Superior temporal gyrus (tissue), 1 donor: Measurements from ENCODE around the gene PAX6.

Source experiments
- DNase-seq: peaks from one replicate; pipeline ENCODE4 v3.0.0-alpha.2; 2016; ENCODE audit errors: extremely low spot score

PAX6 gene

DNA sequence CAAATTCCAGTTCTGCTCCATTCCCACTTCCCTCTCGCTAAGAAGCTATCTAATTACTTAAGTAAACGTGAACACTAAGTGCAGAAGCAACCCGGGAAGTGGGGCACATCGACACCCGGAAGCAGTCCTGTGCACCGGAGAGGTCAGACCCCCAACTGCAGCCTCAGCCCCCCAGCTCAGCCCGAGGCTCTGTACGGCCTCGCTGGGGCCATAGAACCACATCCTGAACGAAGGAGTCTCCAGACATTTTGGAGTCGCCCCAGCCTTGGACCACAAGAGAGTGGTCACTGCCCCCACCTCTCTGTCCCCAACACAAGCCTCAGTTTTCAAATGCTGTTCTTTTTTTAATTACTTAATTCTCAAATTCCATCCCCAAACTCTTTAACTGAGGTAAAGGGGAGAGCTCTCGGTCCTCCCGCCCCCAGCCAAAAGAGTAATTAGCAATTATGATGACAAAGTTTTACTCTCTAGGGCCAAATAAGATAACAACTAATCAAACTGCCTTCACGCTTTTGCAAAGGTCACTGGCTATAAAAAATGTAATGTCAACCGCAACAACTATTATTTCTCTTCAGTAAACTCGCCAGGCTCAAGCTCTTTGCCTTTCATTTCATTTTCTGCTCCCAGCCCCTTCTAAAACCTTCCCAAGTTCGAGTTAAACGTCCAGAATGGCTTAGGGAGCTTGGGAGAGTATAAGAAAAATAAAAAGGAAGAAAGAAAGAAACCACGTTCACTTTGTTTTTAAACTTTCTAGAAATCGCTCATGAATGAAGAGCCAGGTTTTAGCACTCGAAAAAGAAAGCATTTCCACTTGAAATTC is 2.2 kb downstream of the PAX6 start:
- DNase-seq: no peak

DNA sequence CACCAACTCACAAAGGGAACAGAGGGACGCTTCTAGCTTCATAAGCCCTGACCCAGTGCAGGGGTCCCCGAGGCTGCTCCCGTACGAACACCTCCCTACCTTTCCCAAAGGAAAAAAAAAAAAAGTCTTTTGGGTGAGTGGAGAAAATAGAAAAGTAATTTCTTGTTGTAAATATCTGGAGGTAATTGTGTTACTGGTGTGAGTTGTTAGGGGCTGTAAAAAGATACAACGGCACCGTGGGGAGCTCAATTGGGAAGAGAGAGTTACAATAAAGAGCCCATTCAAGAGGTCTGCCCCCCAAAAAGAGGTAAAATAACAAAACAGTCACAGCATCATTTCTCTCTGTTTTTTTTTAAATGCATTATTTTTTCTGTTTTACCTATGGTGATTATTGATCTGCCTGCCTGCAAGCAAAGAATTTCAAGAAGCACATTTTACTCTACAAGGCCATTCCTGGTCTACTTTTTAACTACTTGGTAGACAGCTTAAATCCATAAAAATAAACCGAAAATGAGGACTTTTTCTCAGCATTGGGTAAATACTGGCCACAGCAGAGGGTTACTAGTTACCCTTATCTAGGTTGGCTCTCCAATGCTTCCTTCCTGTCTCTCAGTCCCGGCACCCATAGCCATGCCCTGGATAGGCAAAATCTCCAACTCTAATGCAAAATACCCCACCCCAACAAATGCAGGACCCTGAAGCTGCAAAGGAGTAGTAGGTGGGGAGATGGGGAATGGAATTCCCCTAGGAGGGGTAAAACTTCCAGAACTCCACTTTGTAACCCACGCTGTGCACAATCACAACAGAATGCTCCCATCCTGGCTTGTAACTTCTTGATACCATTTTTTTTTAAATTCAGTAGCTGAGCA is 3.1 kb downstream of the PAX6 start:
- no peak for DNase-seq

- DNase-seq: no peak
These were observed 4.0 kb downstream of the PAX6 start for GRCh38 chr11:31806928-31807798.

DNA sequence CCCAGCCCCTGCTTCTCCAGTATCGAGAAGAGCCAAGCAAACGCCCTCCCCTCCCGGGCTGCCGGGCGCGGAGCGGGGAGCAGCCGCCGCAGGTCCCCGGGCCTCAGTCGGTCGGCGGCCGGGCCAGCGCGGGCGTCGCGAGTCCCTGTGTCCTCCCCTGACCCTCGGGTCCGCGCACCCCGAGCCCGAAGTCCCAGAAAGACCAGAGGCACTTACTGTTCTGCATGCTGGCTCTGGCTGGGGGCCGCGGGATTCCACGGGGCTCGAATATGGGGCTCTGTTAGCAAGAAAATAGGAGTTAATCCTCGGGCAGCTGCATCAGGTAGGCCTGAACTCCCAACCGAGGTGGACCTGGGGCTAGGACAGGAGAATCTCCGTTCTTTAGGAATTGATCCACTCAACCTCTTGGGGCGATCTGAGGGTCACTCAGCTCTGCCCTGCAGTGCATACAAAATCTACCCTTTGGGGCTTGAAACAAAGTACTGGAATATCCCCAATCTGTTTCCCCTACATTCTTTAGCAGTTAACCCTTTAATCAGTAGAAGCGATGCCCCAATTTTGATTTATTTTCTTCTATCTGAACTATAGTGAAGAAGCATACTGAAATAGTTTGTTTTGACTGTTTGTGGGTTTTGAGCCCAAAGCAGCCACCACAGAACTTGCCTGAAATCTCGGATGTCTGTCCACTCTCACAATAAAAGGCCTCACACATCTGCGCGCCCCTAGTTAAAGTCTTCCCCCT is 4.8 kb downstream of the PAX6 start:
- DNase-seq: no peak

- DNase-seq: no peak
These were observed 5.4 kb downstream of the PAX6 start for GRCh38 chr11:31805629-31806185.

DNA sequence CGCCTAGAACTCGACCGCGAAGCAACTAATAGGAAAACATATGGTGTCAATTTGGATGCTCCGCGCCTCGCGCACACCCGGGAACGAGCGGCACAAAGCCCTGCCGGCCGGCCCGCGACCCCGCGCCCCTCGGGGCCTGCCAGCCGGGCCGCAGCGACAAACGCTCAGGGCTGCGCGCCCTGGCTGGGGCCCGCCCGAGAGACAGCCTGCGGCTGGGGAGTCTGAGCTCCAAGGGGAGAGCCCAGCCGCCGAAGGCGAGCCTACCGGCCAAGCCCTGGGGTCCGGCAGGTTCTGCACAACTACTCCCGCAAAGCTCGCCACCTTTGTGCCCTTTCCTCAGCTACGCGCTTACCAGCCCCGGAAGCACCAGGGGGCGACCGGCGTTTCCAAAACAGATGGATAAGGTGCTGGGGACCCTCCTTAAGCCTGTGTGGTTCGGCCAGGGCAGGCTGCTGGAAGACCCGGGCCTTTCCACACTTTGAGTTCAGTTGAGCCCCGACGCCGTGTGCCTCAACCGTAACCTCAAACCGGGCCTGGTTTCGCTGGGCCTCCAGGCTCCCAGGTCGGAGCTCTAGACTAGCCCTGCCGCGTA is 6.0 kb downstream of the PAX6 start:
- DNase-seq: no peak

DNA sequence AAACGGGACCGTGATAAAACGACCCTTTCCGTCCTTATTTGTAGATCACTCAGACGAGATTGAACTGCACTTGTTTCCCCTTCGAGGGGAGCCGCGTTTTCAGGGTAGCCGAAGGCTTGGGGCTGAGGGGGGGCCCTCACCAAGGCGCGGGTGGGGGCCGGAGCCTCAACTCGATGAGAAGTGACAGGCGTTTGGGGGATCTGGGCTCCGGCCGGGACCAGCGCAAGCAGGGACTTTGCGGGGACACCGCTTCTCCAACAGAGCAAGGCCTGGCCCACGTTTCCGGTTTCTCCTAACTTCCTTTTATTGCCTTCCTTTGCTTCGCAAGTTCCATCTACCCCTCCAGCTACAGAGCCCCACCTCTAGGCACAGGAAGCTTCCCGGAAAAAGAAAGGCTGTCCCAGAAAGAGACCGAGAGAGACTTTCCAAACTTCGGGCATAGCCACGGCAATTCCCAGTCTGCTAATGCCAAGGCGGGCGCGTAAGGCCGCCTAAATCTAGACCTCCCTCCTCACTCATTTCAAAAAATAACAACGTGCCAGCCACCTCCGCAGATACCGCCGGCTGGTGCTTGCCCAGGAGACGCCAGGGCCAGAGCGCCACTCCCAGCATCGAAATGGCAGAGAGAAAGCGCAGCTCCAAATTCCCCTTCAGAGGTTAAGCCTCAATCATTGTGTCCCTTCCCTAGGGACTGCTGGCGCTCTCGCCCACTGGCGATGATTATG is 6.6 kb downstream of the PAX6 start:
- no peak for DNase-seq

DNA sequence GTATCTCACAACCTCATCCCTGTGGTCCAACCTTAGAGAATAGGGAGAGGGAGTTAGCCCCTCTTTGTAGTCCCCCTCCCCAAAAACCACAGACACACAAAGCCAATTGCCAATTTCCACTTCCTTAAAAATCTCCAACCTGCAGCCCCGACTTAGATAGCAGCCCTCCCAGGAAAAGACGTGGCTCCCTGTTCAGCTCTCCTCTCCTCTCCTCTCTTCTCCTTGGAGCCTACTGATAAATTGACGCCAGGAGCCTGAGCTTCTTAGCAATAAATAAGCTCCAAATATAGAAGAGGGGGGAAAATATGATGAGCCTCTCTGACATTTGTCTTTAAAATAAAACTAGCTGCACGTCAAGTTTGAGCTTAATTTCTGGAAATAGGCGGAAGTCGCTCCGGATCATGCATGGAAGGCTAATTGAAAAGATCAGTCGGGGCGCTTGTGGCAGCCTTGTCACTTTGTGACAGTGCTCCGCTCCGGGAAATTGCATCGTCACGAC is 7.3 kb downstream of the PAX6 start:
- no peak for DNase-seq

GRCh38 chr11:31802990-31803812 is 7.9 kb downstream of the PAX6 start:
- no peak for DNase-seq

DNA sequence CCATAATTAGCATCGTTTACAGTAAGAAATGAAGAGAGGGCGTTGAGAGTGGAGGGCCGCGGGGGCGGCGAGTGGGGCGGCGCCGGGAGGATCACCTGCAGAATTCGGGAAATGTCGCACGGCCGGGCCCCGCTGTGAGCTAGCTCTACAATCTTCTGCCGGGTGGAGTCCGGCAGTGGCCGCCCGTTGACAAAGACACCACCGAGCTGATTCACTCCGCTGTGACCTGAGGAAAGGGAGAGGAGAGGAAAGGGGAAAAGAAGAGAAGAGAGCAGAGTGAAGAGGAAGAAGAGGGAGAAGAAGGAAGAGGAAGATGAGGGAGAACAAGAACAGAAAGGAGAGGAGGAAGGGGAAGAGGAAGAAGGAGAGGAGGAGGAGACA is 8.5 kb downstream of the PAX6 start:
- no peak for DNase-seq

DNA sequence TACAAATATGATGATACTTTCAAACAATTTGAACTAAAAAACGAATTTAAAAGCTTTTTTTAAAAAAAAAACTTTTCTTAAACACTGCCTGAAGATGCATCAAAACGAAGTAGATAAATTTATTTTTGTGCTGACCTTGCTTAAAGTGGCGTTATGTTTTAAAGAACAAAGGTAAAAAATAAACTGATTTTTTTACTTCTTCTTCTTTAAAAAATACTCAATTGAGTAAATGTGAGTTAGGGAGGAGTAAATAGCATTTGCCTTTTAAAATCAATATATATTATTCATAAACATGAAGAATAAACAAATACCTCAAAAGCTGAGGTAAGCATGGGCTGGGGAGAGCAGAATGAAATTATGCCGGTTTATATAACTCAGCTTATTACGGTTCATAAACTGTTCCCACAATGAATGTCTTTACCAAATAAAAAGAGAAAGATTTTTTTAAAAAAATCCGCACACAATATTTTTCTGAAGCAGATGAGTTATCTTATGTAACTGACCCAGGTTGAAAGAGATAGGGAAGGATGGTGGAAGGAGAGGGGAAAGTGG is 9.0 kb downstream of the PAX6 start:
- no peak for DNase-seq

DNA sequence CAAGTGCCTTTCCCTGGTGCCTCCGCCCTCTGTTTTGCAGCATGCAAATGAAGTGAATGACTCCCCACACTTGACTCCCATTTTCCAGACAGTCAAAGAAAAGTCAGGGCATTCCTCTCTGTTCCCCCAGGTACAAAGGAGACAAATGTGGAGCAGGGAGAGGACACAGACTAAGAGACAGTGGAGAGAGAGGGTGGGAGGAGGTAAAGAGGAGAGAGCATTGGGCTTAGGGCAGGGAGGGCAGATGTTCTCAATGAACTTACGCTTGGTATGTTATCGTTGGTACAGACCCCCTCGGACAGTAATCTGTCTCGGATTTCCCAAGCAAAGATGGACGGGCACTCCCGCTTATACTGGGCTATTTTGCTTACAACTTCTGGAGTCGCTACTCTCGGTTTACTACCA is 9.8 kb downstream of the PAX6 start:
- no peak for DNase-seq

DNA sequence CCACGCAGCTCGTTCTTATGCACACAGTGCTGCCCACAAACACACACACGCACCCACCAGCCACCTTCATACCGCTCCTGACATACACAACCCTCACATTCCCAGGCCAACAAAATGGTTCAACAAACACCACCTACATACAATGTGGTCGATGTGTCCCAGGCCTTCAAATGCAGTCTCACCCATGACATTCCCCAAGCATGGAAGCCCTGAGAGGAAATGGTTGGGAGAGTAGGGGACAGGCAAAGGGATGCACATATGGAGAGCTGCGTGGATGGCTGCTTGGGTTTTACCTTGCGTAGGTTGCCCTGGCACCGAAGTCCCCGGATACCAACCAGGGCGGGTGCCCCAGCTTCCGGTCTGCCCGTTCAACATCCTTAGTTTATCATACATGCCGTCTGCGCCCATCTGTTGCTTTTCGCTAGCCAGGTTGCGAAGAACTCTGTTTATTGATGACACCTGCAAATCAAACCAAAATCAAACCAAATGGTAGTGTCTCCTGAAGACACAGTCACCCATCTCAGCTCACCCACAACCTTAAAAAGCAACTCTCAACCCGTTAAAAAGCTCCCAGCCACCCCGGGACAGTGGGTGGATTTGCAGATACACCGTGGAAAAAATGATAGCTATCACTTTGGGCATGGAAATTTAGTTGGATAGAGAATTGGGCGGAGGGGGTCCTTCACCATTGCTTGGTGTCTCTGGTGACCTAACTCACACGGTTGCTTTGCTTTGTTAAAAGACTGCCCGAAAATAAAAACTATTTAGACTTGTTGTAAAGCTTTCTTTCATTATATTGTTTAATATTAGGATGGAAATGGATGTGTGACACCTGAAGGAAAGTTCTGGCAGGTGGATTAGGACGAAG is 10.5 kb downstream of the PAX6 start:
- DNase-seq: no peak

GRCh38 chr11:31799435-31800397 is 11.4 kb downstream of the PAX6 start:
- no peak for DNase-seq

GRCh38 chr11:31798554-31799434 is 12.3 kb downstream of the PAX6 start:
- no peak for DNase-seq
